T-helper 2 cell (primary cell): ENCODE data around the gene TEDC2.

Source experiments
- DNase-seq, 5 experiments: peaks; one replicate each; pipeline versions ENCODE4 v3.0.0 to v3.0.0-alpha.2; 2012 to 2022

TEDC2 gene

GRCh38 chr16:2497116-2497630, 37.3 kb downstream of the TEDC2 start:
- no peak for DNase-seq

- DNase-seq, result no peak
Measured at GRCh38 chr16:2497695-2498484, 38.0 kb downstream of the TEDC2 start.

DNA sequence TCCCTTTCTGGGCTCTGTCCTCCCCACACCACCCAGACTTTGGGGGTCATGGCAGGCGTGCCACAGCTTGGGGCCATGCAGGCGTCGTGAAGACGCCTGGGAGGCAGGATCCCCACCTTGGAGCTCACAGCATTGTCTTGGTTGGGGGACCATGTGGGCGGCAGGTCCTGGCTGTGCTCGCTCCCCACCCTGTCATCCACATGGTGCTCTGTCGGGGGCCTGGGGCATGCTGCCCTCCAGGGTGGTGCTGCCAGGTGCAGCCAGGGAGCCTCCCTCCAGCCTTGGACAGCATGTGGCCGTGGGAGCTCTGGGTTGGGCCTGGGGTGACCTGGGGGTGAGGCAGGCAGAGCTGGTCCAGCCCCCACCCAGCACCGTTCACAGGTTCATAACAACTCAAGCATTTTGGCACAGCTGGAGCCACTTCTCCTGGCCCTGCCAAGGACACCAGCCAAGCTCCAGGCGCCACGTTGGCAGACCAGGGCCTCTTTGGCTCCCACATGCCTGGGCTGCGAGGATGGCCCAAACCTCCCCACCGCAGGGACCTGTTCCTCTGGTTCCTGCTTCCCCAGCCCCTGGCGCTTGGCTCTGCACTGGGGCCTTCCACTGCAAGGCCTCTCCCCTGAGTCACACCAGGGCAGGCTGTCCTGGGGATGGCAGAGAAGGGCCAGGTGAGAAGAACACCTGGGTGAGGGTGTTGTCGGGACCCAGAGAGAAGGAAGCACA, 38.8 kb downstream of the TEDC2 start:
- no peak for DNase-seq

GRCh38 chr16:2499454-2499853, 39.5 kb downstream of the TEDC2 start:
- no peak for DNase-seq

DNA sequence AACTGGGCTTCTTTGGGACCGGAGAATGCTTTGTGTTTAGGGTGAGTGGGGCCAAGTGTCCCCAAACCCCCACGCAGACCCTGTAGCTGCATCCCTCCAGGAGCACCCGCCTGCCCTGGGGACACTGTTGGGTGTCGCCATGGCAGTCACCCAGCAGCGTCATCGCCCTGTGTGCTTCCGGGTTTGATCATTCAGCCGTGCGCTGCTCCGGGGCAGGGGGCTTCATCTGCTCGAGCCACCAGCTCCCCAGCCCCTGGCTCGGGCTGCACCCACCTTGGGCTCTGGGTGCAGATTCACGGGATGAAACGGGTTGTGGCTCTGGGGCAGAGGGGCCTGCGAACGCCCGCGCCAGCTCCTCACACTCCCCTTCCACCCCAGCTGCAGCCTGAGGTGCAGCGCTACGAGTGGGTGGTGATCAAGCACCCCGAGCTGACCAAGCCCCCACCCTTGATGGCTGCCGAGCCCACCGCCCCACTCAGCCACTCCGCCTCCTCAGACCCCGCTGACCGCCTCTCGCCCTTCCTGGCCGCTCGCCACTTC, 40.1 kb downstream of the TEDC2 start:
- DNase-seq, result no peak

DNA sequence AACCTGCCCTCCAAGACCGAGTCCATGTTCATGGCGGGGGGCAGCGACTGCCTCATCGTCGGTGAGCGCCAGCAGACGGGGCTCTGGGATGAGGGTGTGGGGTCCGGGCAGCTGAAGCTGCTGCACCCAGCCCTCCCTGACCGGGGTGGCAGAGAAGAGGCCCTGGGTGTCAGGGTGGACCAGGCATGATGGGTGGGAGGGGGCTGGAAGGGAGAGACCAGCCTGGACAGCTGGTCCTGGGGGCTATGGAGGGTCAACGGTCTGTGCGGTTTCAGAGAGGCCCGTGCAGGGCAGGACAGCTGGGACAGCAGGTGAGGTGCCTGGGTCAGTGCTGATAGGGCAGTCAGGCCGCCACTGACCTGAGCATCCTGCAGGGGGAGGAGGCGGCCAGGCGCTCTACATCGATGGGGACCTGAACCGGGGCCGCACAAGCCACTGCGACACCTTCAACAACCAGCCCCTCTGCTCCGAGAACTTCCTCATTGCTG, 40.6 kb downstream of the TEDC2 start:
- DNase-seq, result no peak

GRCh38 chr16:2500918-2501750, 41.2 kb downstream of the TEDC2 start:
- DNase-seq, result peak; percentile 57 to 75 (median 70)

GRCh38 chr16:2501946-2502895, 42.3 kb downstream of the TEDC2 start:
- DNase-seq, result no peak

GRCh38 chr16:2505695-2506094, 45.8 kb downstream of the TEDC2 start:
- DNase-seq, result no peak

DNA sequence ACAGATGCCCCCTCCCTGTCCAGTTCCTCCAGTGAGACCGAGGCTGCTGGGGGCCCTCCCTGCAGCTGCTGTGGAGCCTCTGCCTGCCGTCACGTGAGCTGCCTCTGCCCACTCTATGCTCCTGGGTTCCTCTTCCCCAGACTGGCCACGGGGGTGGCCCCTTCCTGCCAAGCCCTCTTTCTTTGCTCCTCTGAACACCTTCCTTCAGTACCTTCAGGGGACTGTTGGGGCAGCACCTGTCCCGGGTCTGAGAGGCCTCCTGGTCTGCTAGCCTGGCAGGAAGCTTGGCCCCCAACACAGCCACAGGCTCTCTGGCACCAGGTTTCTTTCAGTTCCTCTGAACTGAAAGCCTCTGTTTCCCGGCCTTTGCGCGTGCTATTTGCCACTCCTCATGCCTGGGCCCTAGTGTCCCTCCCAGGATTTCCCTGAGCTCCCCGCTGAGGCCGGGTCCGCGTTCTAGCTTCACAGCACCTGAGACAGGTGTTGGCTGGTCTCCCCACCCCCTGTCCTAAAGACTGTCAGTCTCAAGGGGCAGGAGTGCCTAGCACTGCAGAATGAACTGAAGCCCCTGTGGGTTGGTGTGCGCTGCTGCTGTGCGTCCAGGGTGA, 47.2 kb downstream of the TEDC2 start:
- no peak for DNase-seq

- DNase-seq, result no peak
Measured at GRCh38 chr16:2507665-2508064, 47.8 kb downstream of the TEDC2 start.

GRCh38 chr16:2508722-2509400, 49.0 kb downstream of the TEDC2 start:
- DNase-seq, result no peak

DNA sequence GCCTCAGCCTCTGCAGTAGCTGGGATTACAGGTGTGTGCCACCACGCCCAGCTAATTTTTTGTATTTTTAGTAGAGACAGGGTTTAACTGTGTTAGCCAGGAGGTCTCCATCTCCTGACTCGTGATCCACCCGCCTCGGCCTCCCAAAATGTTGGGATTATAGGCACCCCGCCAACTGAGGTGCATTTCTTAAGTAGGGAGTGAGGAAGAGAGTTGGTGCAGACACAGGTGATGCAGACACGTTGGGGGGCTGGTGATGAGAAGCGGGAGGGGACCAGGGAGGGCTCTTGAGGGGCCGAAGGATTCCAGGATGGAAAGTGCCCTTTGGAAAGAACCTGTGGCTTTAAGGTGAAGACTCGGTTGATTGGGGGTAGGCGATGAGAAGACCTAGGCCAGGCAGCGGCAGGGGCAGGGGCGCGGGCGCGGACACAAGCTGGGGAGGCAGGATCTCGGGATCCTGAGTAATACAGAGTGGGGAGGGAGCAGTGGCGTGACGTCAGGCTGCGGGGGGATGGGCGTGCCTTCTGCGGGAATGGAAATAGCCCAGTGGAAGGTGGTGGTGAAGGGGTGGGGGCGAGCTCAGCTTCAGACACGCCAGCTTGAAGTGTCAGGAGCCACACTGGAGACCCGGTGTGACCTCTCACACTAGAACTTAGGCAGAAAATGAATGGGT, 51.4 kb downstream of the TEDC2 start:
- no peak for DNase-seq

DNA sequence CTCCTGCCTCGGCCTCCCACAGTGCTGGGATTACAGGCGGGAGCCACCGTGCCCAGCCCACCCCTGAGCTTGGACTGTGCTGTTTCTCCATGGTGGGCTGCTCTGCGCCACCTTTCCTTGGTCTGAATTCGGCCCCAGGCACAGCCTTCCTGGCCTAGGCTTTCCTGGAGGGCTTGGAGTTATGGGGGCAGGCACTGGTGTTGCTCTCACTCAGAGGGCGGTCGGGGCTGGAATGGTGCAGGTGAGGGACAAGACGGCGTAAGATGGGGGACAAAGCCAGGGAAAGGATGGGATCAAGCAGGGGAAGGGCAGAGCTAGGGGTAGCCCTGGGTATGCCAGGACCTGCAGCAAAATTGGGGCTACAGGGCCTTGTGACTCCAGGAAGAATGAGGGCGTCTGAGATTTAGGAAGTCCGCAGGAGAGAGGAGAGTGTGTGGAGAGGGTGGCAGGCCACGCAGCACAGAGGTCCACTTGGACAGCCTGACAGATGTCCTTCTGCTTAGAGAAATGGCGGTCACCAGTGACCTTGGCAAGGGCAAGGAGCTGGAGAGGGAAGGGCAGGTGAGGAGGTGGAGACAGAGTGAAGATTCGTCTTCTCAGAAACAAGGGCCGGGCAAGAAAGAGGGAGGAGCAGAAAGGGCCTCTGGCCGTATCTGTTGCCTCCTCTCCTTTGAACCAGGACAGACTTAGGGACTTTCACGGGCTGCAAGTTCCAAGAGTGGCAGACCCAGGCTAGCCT, 52.3 kb downstream of the TEDC2 start:
- DNase-seq, result no peak

GRCh38 chr16:2512735-2513404, 53.0 kb downstream of the TEDC2 start:
- DNase-seq, result peak in 1 of 5 experiments; percentile 37

- DNase-seq, result peak; percentile 79 to 93 (median 86)
Measured at GRCh38 chr16:2513405-2514332, 53.8 kb downstream of the TEDC2 start, which contains the start of gene ATP6V0C. ATP6V0C (plus strand) TSS chr16:2513952; CDS start chr16:2514104, 152 bp downstream.
